ENCODE results near the gene PCSK9. TPM values are rescaled to one million over a fixed set of nuclear protein-coding genes. Genes with fewer than 3 reads are reported as not detected.
A peak's percentile ranks its signal among the peaks of the same experiment; 100 is the strongest.

The PCSK9 gene
- total RNA-seq, 4 donors from 2014 or later = 3.5 to 18.4 (median 8.5) TPM

DNA sequence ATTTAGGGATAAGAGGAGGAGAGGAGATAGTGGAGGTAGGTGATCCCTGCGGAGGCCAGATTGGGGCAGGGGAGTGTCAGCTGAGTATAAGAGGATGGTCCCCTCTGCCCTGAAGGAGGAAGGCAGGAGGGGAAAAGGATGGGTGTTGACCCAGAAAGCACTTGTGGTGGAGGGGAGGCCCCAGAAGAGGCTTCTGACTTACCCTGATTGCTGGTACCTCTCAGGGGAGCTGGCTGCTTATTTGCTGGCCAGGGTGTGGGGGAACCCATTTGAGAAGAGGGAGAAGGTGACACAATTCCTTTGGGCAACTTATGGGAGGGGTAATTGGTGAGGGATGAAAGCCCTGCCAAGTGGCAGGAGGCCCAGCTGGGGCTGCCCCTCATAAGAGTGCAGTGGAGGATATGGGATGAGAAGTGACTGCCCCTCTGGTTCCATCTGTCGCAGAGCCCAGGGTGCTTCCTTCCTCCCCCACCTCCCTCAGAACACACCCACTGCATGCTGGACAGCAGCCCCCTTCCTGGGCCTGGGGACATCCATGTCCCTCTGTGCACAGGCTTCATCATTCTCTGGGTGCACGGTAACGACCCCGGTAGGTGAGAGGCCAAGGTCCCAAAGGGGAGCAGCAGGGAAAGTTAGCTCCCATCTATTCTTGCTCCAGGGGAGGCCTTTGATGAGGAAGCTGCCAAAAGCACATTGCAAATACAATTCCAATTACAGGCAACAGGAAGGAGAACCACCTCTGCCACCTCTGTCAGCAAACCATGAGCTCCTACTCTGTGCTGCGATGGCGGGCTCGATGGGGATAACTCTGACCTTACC lies 1.4 kb upstream of the PCSK9 start:
- TF ChIP-seq POLR2A (IDR thresholded peaks at IDR 0.05) = no peak
- DNase-seq = peak in 1 of 3 donors; percentile 40
- H3K4me1 ChIP-seq = peaks cover 0 to 19% (median 0%) of the 10 kb centered on the region in 4 donors
- no peaks in the 10 kb centered on the region for H3K36me3 ChIP-seq
- no peaks in the 10 kb centered on the region for H3K27me3 ChIP-seq
- no peaks in the 10 kb centered on the region for H3K9me3 ChIP-seq
- no peak overlapping the region for H3K4me3 ChIP-seq
- H3K27ac ChIP-seq = no peak overlapping the region

DNA sequence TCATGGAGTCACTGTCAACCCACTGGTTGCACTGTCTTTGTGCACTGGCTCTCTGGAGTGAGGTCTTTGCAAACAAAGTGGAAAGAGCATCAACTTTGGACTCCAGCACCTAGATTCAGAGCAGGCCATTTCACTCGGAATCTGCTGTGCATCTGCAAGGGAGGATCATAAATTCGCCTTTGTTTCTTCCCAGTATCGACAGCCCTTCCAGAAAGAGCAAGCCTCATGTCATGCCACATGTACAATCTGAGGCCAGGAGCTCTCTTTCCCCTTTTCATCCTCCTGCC lies 853 bp upstream of the PCSK9 start:
- H3K4me1 ChIP-seq = peaks cover 0 to 19% (median 0%) of the 10 kb centered on the region in 4 donors
- TF ChIP-seq, protein P1, sequence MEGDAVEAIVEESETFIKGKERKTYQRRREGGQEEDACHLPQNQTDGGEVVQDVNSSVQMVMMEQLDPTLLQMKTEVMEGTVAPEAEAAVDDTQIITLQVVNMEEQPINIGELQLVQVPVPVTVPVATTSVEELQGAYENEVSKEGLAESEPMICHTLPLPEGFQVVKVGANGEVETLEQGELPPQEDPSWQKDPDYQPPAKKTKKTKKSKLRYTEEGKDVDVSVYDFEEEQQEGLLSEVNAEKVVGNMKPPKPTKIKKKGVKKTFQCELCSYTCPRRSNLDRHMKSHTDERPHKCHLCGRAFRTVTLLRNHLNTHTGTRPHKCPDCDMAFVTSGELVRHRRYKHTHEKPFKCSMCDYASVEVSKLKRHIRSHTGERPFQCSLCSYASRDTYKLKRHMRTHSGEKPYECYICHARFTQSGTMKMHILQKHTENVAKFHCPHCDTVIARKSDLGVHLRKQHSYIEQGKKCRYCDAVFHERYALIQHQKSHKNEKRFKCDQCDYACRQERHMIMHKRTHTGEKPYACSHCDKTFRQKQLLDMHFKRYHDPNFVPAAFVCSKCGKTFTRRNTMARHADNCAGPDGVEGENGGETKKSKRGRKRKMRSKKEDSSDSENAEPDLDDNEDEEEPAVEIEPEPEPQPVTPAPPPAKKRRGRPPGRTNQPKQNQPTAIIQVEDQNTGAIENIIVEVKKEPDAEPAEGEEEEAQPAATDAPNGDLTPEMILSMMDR (IDR thresholded peaks at IDR 0.05) = no peak
- no peak for TF ChIP-seq POLR2A (IDR thresholded peaks at IDR 0.05)
- H3K27me3 ChIP-seq = no peaks in the 10 kb centered on the region
- H3K27ac ChIP-seq = no peak overlapping the region
- no peak for DNase-seq
- no peaks in the 10 kb centered on the region for H3K9me3 ChIP-seq
- no peak overlapping the region for H3K4me3 ChIP-seq
- no peaks in the 10 kb centered on the region for H3K36me3 ChIP-seq

DNA sequence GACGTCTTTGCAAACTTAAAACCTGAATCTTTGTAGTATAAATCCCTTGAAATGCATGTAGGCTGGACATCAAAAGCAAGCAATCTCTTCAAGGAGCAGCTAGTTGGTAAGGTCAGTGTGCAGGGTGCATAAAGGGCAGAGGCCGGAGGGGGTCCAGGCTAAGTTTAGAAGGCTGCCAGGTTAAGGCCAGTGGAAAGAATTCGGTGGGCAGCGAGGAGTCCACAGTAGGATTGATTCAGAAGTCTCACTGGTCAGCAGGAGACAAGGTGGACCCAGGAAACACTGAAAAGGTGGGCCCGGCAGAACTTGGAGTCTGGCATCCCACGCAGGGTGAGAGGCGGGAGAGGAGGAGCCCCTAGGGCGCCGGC lies 390 bp upstream of the PCSK9 start:
- Histone ChIP-seq H3K4me3 (peak overlapping the region in 1 of 4 donors; percentile 58), H3K36me3 (no peaks in the 10 kb centered on the region), H3K9me3 (no peaks in the 10 kb centered on the region), H3K27ac (no peak overlapping the region), H3K27me3 (no peaks in the 10 kb centered on the region), H3K4me1 (peaks cover 0 to 19% (median 0%) of the 10 kb centered on the region in 4 donors)
- no peak for TF ChIP-seq POLR2A (IDR thresholded peaks at IDR 0.05)
- TF ChIP-seq, protein P1 (IDR thresholded peaks at IDR 0.05) = no peak
- no peak for DNase-seq

DNA sequence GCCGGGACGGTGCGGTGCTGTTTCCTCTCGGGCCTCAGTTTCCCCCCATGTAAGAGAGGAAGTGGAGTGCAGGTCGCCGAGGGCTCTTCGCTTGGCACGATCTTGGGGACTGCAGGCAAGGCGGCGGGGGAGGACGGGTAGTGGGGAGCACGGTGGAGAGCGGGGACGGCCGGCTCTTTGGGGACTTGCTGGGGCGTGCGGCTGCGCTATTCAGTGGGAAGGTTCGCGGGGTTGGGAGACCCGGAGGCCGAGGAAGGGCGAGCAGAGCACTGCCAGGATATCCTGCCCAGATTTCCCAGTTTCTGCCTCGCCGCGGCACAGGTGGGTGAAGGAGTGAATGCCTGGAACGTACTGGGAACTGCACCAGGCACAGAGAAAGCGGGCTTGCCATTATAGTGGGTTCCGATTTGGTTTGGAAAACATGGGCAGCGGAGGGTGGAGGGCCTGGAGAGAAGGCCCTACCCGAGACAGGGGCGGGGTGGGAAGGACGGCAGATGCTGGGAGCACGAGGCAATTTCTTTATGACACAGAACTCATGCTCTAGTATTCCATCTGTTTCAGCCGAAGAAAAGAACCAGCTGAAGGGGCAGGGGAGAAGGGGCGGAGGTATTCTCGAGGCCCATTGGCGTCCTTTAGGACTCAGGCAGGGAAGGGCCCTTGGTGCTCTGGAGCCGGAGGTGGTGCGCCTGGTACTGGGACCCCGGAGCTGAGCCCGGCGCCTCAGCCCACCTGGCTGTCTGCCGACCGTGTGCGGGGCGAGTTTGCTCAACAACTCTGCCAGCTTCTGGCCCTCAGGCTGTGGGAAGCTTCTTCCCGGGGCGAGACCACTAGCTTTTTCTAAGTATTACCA lies 960 bp downstream of the PCSK9 start:
- peak overlapping the region in 1 of 4 donors; percentile 17 for H3K27ac ChIP-seq
- peak overlapping the region in 3 of 4 donors; percentile 25 to 58 (median 56) for H3K4me3 ChIP-seq
- no peak for DNase-seq
- peaks cover 0 to 19% (median 0%) of the 10 kb centered on the region in 4 donors for H3K4me1 ChIP-seq
- no peaks in the 10 kb centered on the region for H3K27me3 ChIP-seq
- H3K9me3 ChIP-seq = no peaks in the 10 kb centered on the region
- no peak for TF ChIP-seq POLR2A (IDR thresholded peaks at IDR 0.05)
- TF ChIP-seq, protein P1 (IDR thresholded peaks at IDR 0.05) = no peak
- no peaks in the 10 kb centered on the region for H3K36me3 ChIP-seq

DNA sequence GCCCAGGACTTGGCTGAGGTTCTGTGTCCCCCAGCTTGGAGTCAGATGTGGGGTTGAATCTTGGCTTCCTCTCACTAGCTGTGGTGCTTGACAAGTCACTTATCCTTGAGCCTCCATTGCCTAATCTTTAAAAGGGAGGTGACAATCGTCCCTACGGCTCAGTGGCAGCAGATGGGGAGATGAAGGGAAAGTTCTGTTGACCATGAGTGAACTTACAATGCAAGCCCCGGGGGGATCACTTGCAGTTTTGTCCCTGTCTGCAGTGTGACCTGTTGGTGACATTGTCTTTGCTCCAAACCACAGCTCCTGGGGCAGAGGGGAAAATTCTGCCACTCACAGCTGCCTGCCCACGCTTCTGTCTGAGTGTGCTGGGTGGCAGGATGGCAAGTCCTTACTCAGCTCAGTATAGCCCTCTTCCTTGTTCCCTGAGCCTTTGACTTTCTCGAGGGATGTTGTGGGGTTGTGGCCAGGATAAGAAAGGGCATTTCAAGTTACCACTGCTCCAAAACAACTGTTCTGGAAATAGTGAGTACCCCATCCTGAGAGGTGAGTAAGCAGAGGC lies 1.7 kb downstream of the PCSK9 start:
- DNase-seq = no peak
- H3K4me1 ChIP-seq = peaks cover 0 to 19% (median 0%) of the 10 kb centered on the region in 4 donors
- H3K27me3 ChIP-seq = no peaks in the 10 kb centered on the region
- H3K36me3 ChIP-seq = peaks cover 0 to 2% (median 0%) of the 10 kb centered on the region in 3 donors
- TF ChIP-seq, protein P1 (IDR thresholded peaks at IDR 0.05) = no peak
- TF ChIP-seq POLR2A (IDR thresholded peaks at IDR 0.05) = no peak
- H3K27ac ChIP-seq = no peak overlapping the region
- H3K9me3 ChIP-seq = no peaks in the 10 kb centered on the region
- peak overlapping the region in 2 of 4 donors; percentile 56 to 58 for H3K4me3 ChIP-seq
